Measurements from ENCODE around the gene GPR35. TPM values are rescaled to one million over a fixed set of nuclear protein-coding genes. Genes with fewer than 3 reads are reported as not detected.

The GPR35 gene
- total and polyA plus RNA-seq, 2 of the 13 experiments (the other 11 are each of a cell fraction or from before 2014, with no cell fraction given), result 27.1 to 44.2 TPM

DNA sequence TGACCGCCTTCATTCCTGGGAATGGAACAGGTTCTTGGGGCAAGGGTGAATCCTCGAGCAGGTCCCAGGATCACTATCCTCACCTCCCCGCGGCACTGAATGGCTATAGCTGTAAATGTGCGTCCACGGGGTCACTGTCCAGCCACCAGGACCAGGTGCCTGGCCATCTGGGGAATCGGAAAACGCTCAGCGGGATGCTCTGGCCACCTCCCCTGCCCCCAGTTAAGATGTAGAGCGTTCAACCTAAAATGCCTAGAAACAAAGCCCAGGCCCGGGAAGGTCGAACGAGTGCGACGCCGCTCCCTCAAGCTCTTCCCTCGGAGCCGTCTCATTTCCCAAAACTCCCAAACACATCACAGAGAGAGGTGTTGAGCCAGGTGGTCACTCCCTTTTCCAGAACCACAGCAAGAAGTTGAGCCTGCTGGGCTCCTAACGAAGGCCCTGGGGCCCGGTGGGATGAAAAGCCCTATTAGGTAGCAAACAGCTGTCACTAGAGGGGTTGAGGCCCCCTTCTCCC, 39.5 kb upstream of the GPR35 start (continued):
- TF ChIP-seq, protein P1, sequence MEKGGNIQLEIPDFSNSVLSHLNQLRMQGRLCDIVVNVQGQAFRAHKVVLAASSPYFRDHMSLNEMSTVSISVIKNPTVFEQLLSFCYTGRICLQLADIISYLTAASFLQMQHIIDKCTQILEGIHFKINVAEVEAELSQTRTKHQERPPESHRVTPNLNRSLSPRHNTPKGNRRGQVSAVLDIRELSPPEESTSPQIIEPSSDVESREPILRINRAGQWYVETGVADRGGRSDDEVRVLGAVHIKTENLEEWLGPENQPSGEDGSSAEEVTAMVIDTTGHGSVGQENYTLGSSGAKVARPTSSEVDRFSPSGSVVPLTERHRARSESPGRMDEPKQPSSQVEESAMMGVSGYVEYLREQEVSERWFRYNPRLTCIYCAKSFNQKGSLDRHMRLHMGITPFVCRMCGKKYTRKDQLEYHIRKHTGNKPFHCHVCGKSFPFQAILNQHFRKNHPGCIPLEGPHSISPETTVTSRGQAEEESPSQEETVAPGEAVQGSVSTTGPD (CRISPR knock-in tag; IDR thresholded peaks at IDR 0.05), result peak; percentile 9; the same call in 1 of the 2 replicates

DNA sequence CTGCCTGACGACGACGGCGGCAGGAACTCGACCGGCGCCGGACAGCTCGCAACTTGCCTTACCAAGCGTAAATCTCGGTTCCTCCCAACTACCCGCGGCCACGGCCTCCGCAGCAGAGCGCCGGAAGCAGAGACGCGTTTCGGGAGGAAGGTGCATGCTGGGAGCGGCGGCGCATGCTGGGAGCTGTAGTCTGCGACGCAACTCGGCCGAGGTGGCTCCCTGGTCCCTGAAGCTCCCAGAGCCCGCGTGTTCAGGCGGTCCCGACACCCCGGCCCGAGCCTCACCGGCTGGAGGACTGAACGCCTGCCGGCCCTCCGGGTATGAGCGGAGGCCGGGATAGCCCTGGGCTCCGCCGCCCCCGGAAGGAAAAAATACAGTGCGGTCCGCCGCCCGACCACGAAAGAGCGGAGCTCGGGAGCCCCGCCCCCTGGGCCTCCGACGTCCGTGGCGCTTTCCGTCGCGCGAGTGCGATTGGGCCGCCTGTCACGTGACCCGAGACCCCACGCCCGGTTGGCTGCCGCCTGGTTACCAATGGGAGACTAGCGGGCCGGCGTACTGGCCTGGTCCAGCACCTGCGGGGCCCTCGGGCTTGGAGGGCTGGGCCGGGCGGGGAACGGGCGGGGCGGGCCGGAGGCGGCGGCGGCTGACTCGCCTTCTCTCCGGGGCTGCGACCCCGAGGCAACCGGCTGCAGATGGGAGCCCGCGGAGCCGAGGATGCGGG, 38.9 kb upstream of the GPR35 start, which contains the start of gene CAPN10:
Gene CAPN10, plus strand, starts transcription at position 537 of the 721 bp plus-strand sequence. Its CDS starts 178 bp downstream, at position 715.
- peaks cover 59% of the 10 kb centered on the region for H3K4me1 ChIP-seq (ENCODE audit: insufficient read depth, low read length)
- peaks cover 70% of the 10 kb centered on the region for H3K79me2 ChIP-seq (ENCODE audit: insufficient read depth, low read length)
- peaks cover 0 to 4% of the 10 kb centered on the region in 2 experiments; a peak in 1 of 5 replicates for H3K27me3 ChIP-seq (ENCODE audit: control insufficient read depth in 1 of 2, insufficient read depth in 2 of 2, low read length in 2 of 2)
- H3K36me3 ChIP-seq (replicated peaks in 1 of 2; ENCODE audit: control insufficient read depth in 1 of 2, insufficient read depth in 2 of 2, low read length in 2 of 2), result peaks cover 14 to 27% of the 10 kb centered on the region in 2 experiments
- intact Hi-C loops (cut with micrococcal nuclease; ENCODE audit: unreplicated experiment) (loop anchor here (1.0 kb wide), 2 partner anchors 18 to 40 kb away; no protein-coding TSS in a partner anchor), in situ Hi-C loops (cut with HindIII; ENCODE audit: extremely low pct_ligation_motif_present, low pct_unique_long_range_greater_than_20kb) (no loop called here)
- H4K20me1 ChIP-seq (ENCODE audit: insufficient read depth, low read length), result peaks cover 17% of the 10 kb centered on the region; the same call in 1 of the 2 replicates
- no peaks in the 10 kb centered on the region for H3K9me3 ChIP-seq (ENCODE audit: low read length)
- H3K27ac ChIP-seq (ENCODE audit: extremely low read length, insufficient read depth, low read length), result peak within 1 kb of the TSS; percentile 89
- H3K4me2 ChIP-seq (ENCODE audit: low read depth, low read length), result peak within 1 kb of the TSS; percentile 98
- BruUV-seq (replicated peaks), result no TSS peak
- peak within 1 kb of the TSS; percentile 83 to 90 (median 88) for H3K4me3 ChIP-seq (replicated peaks in 1 of 3; ENCODE audit: insufficient read depth in 1 of 3, low read depth in 2 of 3, low read length in 3 of 3)
- DNase-seq (ENCODE audit: low spot score) (peak; percentile 94), ATAC-seq (peak; percentile 92), FAIRE-seq (peak; percentile 84)
- WGBS (ENCODE audit: low lambda C conversion rate), result 0% methylated on average over 47 of the region's 88 CpGs
- peak within 1 kb of the TSS; percentile 98 for H3K9ac ChIP-seq (ENCODE audit: insufficient read depth, low read depth, low read length)
- ChIA-PET POLR2A (interaction anchor here (1.0 to 6.0 kb wide), 14 partner anchors 9 to 729 kb away, joined by 3 to 149 read pairs (median 8); partner anchors contain the start of genes ANKMY1, DUSP28, HDLBP and RNPEPL1), CTCF (ENCODE audit: low intra/inter-chr PET ratio, low total read pairs) (interaction anchor here (1.8 kb wide), 1 partner anchor 18 kb away, joined by 5 read pairs; no protein-coding TSS in a partner anchor)
- H2AFZ ChIP-seq (ENCODE audit: low read length), result no peak within 1 kb of the TSS
- TF ChIP-seq, protein P2, sequence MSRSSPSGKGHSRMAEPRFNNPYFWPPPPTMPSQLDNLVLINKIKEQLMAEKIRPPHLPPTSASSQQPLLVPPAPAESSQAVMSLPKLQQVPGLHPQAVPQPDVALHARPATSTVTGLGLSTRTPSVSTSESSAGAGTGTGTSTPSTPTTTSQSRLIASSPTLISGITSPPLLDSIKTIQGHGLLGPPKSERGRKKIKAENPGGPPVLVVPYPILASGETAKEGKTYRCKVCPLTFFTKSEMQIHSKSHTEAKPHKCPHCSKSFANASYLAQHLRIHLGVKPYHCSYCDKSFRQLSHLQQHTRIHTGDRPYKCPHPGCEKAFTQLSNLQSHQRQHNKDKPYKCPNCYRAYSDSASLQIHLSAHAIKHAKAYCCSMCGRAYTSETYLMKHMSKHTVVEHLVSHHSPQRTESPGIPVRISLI (CRISPR knock-in tag; IDR thresholded peaks at IDR 0.05; ENCODE audit: borderline replicate concordance), result peak; percentile 73; the same call in 1 of the 2 replicates
- TF ChIP-seq, protein P3, sequence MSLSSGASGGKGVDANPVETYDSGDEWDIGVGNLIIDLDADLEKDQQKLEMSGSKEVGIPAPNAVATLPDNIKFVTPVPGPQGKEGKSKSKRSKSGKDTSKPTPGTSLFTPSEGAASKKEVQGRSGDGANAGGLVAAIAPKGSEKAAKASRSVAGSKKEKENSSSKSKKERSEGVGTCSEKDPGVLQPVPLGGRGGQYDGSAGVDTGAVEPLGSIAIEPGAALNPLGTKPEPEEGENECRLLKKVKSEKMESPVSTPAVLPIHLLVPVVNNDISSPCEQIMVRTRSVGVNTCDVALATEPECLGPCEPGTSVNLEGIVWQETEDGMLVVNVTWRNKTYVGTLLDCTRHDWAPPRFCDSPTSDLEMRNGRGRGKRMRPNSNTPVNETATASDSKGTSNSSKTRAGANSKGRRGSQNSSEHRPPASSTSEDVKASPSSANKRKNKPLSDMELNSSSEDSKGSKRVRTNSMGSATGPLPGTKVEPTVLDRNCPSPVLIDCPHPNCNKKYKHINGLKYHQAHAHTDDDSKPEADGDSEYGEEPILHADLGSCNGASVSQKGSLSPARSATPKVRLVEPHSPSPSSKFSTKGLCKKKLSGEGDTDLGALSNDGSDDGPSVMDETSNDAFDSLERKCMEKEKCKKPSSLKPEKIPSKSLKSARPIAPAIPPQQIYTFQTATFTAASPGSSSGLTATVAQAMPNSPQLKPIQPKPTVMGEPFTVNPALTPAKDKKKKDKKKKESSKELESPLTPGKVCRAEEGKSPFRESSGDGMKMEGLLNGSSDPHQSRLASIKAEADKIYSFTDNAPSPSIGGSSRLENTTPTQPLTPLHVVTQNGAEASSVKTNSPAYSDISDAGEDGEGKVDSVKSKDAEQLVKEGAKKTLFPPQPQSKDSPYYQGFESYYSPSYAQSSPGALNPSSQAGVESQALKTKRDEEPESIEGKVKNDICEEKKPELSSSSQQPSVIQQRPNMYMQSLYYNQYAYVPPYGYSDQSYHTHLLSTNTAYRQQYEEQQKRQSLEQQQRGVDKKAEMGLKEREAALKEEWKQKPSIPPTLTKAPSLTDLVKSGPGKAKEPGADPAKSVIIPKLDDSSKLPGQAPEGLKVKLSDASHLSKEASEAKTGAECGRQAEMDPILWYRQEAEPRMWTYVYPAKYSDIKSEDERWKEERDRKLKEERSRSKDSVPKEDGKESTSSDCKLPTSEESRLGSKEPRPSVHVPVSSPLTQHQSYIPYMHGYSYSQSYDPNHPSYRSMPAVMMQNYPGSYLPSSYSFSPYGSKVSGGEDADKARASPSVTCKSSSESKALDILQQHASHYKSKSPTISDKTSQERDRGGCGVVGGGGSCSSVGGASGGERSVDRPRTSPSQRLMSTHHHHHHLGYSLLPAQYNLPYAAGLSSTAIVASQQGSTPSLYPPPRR (CRISPR knock-in tag; IDR thresholded peaks at IDR 0.05; ENCODE audit: borderline replicate concordance), result 0 out of 2 replicates have a peak, but pooled peaks have one; percentile 29
- TF ChIP-seq ZNF7 (CRISPR knock-in tag; IDR thresholded peaks at IDR 0.05) (no peak), ZNF589 (CRISPR knock-in tag; conservative IDR thresholded peaks at IDR 0.05) (peak; percentile 96), PPARG (CRISPR knock-in tag; conservative IDR thresholded peaks at IDR 0.05) (peak; percentile 54), CAMTA2 (CRISPR knock-in tag; IDR thresholded peaks at IDR 0.05; ENCODE audit: borderline replicate concordance) (no peak; the same call in 1 of the 2 replicates), ZNF891 (CRISPR knock-in tag; IDR thresholded peaks at IDR 0.05) (no peak), TBP (CRISPR knock-in tag; IDR thresholded peaks at IDR 0.05) (peak; percentile 100), ZNF296 (CRISPR knock-in tag; conservative IDR thresholded peaks at IDR 0.05) (peak; percentile 80; the same call in 1 of the 2 replicates), HMGA1 (CRISPR knock-in tag; conservative IDR thresholded peaks at IDR 0.05) (no peak)
- TF ChIP-seq, protein P4, sequence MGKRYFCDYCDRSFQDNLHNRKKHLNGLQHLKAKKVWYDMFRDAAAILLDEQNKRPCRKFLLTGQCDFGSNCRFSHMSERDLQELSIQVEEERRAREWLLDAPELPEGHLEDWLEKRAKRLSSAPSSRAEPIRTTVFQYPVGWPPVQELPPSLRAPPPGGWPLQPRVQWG (CRISPR knock-in tag; IDR thresholded peaks at IDR 0.05; ENCODE audit: borderline replicate concordance, low read depth), result no peak
